ENCODE data around the gene INHA. TPM values are rescaled to one million over a fixed set of nuclear protein-coding genes. Genes with fewer than 3 reads are reported as not detected.

Gene INHA
- total and polyA plus RNA-seq, 12 donors: 18.9 to 704 (median 43.1) TPM

DNA sequence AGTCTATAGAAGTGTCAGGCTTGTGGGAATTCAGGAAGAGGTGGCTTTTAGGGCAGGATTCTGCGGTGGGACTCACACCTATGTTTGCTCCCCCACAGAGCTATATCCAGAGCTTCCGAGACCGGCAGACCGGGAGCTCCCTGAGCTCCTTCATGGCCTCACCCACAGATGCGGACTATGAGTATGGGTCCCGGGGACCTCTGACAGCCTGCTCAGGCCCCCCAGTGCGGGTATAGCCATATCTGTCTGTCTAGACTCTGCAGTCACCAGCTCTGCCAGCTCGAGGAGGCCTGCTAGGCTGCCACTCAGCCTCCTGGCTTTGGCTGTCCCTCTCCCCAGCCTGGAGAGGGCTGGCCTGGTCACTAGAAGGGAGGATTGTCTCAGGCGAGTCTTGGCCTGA lies 22.5 kb upstream of the INHA start:
- intact Hi-C loops (cut with DNase I): no loop called here
- DNase-seq: no peak
- no peaks in the 10 kb centered on the region for H3K27me3 ChIP-seq
- TF ChIP-seq POLR2A (IDR thresholded peaks at IDR 0.05): no peak
- TF ChIP-seq, protein P1, sequence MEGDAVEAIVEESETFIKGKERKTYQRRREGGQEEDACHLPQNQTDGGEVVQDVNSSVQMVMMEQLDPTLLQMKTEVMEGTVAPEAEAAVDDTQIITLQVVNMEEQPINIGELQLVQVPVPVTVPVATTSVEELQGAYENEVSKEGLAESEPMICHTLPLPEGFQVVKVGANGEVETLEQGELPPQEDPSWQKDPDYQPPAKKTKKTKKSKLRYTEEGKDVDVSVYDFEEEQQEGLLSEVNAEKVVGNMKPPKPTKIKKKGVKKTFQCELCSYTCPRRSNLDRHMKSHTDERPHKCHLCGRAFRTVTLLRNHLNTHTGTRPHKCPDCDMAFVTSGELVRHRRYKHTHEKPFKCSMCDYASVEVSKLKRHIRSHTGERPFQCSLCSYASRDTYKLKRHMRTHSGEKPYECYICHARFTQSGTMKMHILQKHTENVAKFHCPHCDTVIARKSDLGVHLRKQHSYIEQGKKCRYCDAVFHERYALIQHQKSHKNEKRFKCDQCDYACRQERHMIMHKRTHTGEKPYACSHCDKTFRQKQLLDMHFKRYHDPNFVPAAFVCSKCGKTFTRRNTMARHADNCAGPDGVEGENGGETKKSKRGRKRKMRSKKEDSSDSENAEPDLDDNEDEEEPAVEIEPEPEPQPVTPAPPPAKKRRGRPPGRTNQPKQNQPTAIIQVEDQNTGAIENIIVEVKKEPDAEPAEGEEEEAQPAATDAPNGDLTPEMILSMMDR (IDR thresholded peaks at IDR 0.05): no peak
- H3K36me3 ChIP-seq (replicated peaks in 1 of 2): no peaks in the 10 kb centered on the region
- no peak overlapping the region for H3K4me3 ChIP-seq
- H3K27ac ChIP-seq: no peak overlapping the region
- WGBS, 4 donors: 91 to 100% (median 93%) methylated on average over 1 to 9 of the region's 9 CpGs
- peaks cover 14 to 16% of the 10 kb centered on the region in 2 donors for H3K4me1 ChIP-seq (replicated peaks in 1 of 2)
- no peaks in the 10 kb centered on the region for H3K9me3 ChIP-seq (replicated peaks in 1 of 3)

DNA sequence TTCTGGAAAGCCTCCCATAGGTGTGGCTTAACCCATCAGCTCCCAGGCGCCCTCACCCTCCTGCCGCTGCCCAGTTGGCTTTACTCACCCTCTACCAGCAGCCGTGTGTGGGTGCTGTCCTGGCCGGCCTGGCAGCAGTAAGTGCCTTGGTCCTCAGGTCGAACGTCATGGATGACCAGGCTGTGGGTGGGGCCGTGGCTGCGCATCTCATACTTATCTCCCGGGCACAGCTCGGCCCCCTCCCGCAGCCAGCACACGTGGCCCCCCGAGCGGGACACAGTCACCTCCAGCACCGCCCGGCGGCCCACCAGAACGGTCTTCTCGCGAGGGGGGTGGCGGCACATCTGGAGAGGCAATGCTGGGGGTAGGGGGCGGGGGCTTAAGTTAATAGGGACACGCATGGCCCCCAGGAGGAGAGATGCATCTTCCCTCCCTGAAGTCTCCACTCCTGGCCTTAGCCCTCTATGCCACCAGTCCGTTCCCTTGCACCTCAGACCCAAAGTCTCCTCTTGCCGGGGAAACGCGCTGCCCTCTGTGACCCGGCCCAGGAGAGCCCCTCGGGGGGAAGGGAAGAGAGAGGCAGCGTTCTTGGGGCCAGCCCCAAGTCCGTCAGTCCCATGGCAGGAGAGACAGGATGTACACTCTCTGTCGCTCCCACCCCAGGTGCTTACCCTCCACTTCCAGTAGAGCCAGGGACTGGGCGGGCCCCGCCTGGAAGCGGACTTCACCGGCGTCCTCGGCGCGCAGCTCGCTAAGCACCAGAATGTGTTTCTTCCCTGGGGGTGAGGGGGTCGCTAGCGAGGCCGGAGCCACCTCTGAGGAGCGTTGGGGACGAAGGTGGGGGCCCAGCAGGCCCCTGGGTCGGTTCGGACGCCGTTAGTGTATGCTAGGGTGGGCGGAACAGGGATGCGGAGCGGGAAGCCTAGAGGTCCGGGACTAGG lies 20.4 kb upstream of the INHA start:
- Histone ChIP-seq H3K27ac (peak overlapping the region in 3 of 5 donors; percentile 11 to 84 (median 76)), H3K4me1 (replicated peaks in 1 of 2) (peaks cover 14 to 16% of the 10 kb centered on the region in 2 donors), H3K36me3 (replicated peaks in 1 of 2) (no peaks in the 10 kb centered on the region), H3K27me3 (no peaks in the 10 kb centered on the region), H3K9me3 (replicated peaks in 1 of 3) (no peaks in the 10 kb centered on the region), H3K4me3 (peak overlapping the region in 2 of 4 donors; percentile 61 to 62)
- peak; percentile 49 to 93 (median 64) for DNase-seq
- TF ChIP-seq POLR2A (IDR thresholded peaks at IDR 0.05): peak in 1 of 2 donors; percentile 39
- TF ChIP-seq, protein P1 (IDR thresholded peaks at IDR 0.05): no peak
- 1 to 12% (median 10%) methylated on average over 5 to 54 of the region's 54 CpGs for WGBS, 4 donors
- intact Hi-C loops (cut with DNase I): no loop called here

DNA sequence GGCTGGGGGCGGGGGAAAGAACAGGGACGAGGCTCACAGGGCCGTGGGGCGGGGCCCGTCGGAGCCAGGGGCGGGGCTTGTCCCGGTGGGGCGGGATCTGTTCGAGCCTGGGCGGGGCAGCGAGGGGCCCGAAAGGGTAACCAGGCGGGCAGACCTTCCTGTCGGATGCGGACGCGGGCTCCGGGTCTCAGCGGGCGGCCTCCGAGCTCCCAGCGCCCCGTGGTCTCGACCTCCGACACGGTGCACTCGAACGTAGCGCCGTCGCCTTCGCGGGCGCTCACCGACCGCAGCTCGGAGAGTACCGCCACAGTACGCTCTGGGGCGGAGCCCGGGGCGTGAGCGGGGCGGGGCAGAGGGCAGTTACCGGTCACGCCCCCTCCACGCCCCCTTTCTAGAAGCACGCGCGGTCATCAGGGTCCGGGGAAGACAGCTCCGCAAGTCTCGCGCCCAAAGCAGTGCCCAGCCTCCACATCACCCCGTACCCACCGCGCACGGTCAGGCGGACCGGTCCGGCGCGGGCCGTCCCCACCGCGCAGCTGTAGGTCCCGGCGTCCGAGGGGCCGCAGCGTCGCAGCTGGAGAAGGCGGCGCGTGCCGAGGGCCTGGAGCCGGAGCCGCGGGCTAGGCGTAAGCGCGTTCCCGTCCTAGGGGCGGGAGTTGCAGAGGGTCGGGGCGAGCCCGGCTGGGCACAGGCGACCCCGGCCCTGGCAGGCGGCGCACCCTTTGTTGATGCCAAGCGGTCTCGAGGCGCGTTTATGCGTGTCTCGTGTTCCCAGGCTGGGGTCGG lies 19.5 kb upstream of the INHA start:
- Histone ChIP-seq H3K27me3 (no peaks in the 10 kb centered on the region), H3K27ac (peak overlapping the region in 2 of 5 donors; percentile 76 to 84), H3K4me3 (peak overlapping the region in 2 of 4 donors; percentile 61 to 62), H3K4me1 (replicated peaks in 1 of 2) (peaks cover 14 to 16% of the 10 kb centered on the region in 2 donors), H3K9me3 (replicated peaks in 1 of 3) (no peaks in the 10 kb centered on the region), H3K36me3 (replicated peaks in 1 of 2) (no peaks in the 10 kb centered on the region)
- WGBS, 4 donors: 1% methylated on average over 30 to 99 of the region's 99 CpGs
- intact Hi-C loops (cut with DNase I): no loop called here
- peak in 1 of 2 donors; percentile 34 for TF ChIP-seq POLR2A (IDR thresholded peaks at IDR 0.05)
- TF ChIP-seq, protein P1 (IDR thresholded peaks at IDR 0.05): no peak
- peak; percentile 77 to 95 (median 91) for DNase-seq

DNA sequence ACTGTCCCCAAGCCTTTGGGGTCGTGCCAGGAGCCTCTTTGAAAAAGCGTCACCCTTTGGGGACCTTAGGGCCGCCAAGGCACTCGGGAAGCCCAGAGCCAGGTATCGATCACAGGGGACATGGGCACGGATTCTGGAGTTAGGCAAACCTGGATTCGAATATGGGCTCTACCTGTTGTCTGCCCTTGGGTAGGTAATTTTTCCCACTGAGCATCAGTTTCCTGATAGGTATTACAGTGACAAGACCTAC lies 19.0 kb upstream of the INHA start:
- intact Hi-C loops (cut with DNase I): no loop called here
- Histone ChIP-seq H3K27me3 (no peaks in the 10 kb centered on the region), H3K4me3 (peak overlapping the region in 2 of 4 donors; percentile 61 to 62), H3K9me3 (replicated peaks in 1 of 3) (no peaks in the 10 kb centered on the region), H3K27ac (peak overlapping the region in 1 of 5 donors; percentile 76), H3K36me3 (replicated peaks in 1 of 2) (no peaks in the 10 kb centered on the region), H3K4me1 (replicated peaks in 1 of 2) (peaks cover 14 to 16% of the 10 kb centered on the region in 2 donors)
- DNase-seq: no peak
- 17 to 29% (median 20%) methylated on average over 6 to 7 of the region's 7 CpGs for WGBS, 4 donors
- TF ChIP-seq POLR2A (IDR thresholded peaks at IDR 0.05): no peak
- TF ChIP-seq, protein P1 (IDR thresholded peaks at IDR 0.05): no peak

Measured in adrenal gland (tissue), 12 donors.